H9 (cell line): ENCODE results near the gene KRT35. TPM values are rescaled to one million over a fixed set of nuclear protein-coding genes. Genes with fewer than 3 reads are reported as not detected.

Experiments used
- DNase-seq: peaks from one replicate; pipeline ENCODE4 v3.0.0-alpha.2; 2017
- H2AFZ ChIP-seq: one replicate; pipeline ENCODE4 v1.6.1; 2013; ENCODE audit warnings: mild to moderate bottlenecking, low read length, control low read depth, moderate library complexity
- H2AK5ac ChIP-seq: 2 replicates; pipeline ENCODE4 v1.6.1; 2013; ENCODE audit warnings: low read length, control low read depth, mixed read lengths; ENCODE audit not compliant: insufficient read length
- H2BK120ac ChIP-seq: one replicate; pipeline ENCODE4 v1.6.1; 2013; ENCODE audit warnings: low read depth, mild to moderate bottlenecking, low read length, control low read depth, inconsistent platforms; ENCODE audit not compliant: poor library complexity, severe bottlenecking
- H2BK12ac ChIP-seq: 2 replicates; pipeline ENCODE4 v1.6.1; 2013; ENCODE audit warnings: low read length, control low read depth, mixed read lengths, low read depth; ENCODE audit not compliant: insufficient read length
- H2BK15ac ChIP-seq: 2 replicates; pipeline ENCODE4 v1.6.1; 2013; ENCODE audit warnings: low read depth, low read length, control low read depth
- H2BK20ac ChIP-seq: one replicate; pipeline ENCODE4 v1.6.1; 2013; ENCODE audit warnings: low read depth, mild to moderate bottlenecking, low read length, control low read depth, inconsistent platforms; ENCODE audit not compliant: poor library complexity, severe bottlenecking
- H2BK5ac ChIP-seq: 2 replicates; pipeline ENCODE4 v1.6.1; 2013; ENCODE audit warnings: low read length, control low read depth, mixed read lengths; ENCODE audit not compliant: insufficient read length
- H3K14ac ChIP-seq: 2 replicates; pipeline ENCODE4 v1.6.1; 2013; ENCODE audit warnings: low read length, control low read depth; ENCODE audit not compliant: insufficient read depth
- H3K18ac ChIP-seq: 2 replicates; pipeline ENCODE4 v1.6.1; 2013; ENCODE audit warnings: low read depth, mild to moderate bottlenecking, mixed read lengths, low read length, control low read depth; ENCODE audit not compliant: insufficient read length
- H3K23ac ChIP-seq: 2 replicates; pipeline ENCODE4 v1.6.1; 2013; ENCODE audit warnings: low read length, control low read depth, mixed read lengths, low read depth; ENCODE audit not compliant: insufficient read length
- H3K23me2 ChIP-seq: 2 replicates; pipeline ENCODE4 v1.6.1; 2013; ENCODE audit warnings: low read depth, mild to moderate bottlenecking, mixed read lengths, low read length, control low read depth; ENCODE audit not compliant: insufficient read length, poor library complexity, severe bottlenecking
- H3K27ac ChIP-seq: 2 replicates; pipeline ENCODE4 v1.5.1; 2013; ENCODE audit warnings: low read length, control low read depth, mixed read lengths, low read depth; ENCODE audit not compliant: insufficient read length
- H3K27me3 ChIP-seq: 2 replicates; pipeline ENCODE4 v1.6.1; 2013; ENCODE audit warnings: low read length, control low read depth, inconsistent platforms; ENCODE audit not compliant: insufficient read depth
- H3K4ac ChIP-seq: 2 replicates; pipeline ENCODE4 v1.6.1; 2013; ENCODE audit warnings: low read depth, mild to moderate bottlenecking, control low read depth, inconsistent platforms, low read length, moderate library complexity
- H3K4me1 ChIP-seq: 2 replicates; pipeline ENCODE4 v1.6.1; 2013; ENCODE audit warnings: low read length, control low read depth, inconsistent platforms; ENCODE audit not compliant: insufficient read depth
- H3K4me2 ChIP-seq: 2 replicates; pipeline ENCODE4 v1.6.1; 2013; ENCODE audit warnings: low read length, control low read depth, mixed read lengths; ENCODE audit not compliant: insufficient read length, insufficient read depth
- H3K56ac ChIP-seq: 2 replicates; pipeline ENCODE4 v1.6.1; 2013; ENCODE audit warnings: low read depth, mild to moderate bottlenecking, mixed read lengths, low read length, control low read depth; ENCODE audit not compliant: insufficient read length
- H3K79me1 ChIP-seq: 2 replicates; pipeline ENCODE4 v1.6.1; 2013; ENCODE audit warnings: low read depth, mild to moderate bottlenecking, moderate library complexity, low read length, control low read depth, inconsistent platforms; ENCODE audit not compliant: insufficient read depth, poor library complexity, severe bottlenecking
- H3K79me2 ChIP-seq: 2 replicates; pipeline ENCODE4 v1.6.1; 2013; ENCODE audit warnings: low read length, control low read depth, inconsistent platforms; ENCODE audit not compliant: insufficient read depth
- H3K9ac ChIP-seq: 2 replicates; pipeline ENCODE4 v1.6.1; 2013; ENCODE audit warnings: low read length, control low read depth, mixed read lengths; ENCODE audit not compliant: insufficient read length; ENCODE audit errors: extremely low read depth
- H3K9me3 ChIP-seq: one replicate; pipeline ENCODE4 v1.6.1; 2013; ENCODE audit warnings: low read depth, low read length, inconsistent platforms; ENCODE audit not compliant: control insufficient read depth
- H3T11ph ChIP-seq: one replicate; pipeline ENCODE4 v1.6.1; 2013; ENCODE audit warnings: mild to moderate bottlenecking, low read length, control low read depth, inconsistent platforms
- H4K20me1 ChIP-seq: one replicate; pipeline ENCODE4 v1.6.1; 2013; ENCODE audit not compliant: control insufficient read depth, insufficient read length, insufficient read depth
- H4K5ac ChIP-seq: 2 replicates; pipeline ENCODE4 v1.6.1; 2013; ENCODE audit warnings: low read depth, mild to moderate bottlenecking, mixed read lengths, low read length, control low read depth; ENCODE audit not compliant: insufficient read length
- H4K8ac ChIP-seq: replicated peaks from 2 replicates; pipeline ENCODE4 v1.6.1; 2013; ENCODE audit warnings: low read length, control low read depth, mixed read lengths, low read depth; ENCODE audit not compliant: insufficient read length
- H4K91ac ChIP-seq: 2 replicates; pipeline ENCODE4 v1.6.1; 2013; ENCODE audit warnings: low read depth, mild to moderate bottlenecking, moderate library complexity, mixed read lengths, low read length, control low read depth; ENCODE audit not compliant: insufficient read length
- H3K27ac Mint-ChIP-seq, 3 experiments: 2 replicates in 2 of 3; 3 replicates in 1 of 3; pipeline ENCODE4 v1.8.0; 2020 to 2021; ENCODE audit warnings: mixed read lengths in 3 of 3, mild to moderate bottlenecking in 1 of 3, moderate library complexity in 1 of 3
- H3K27me3 Mint-ChIP-seq: 2 replicates; pipeline ENCODE4 v1.8.0; 2021; ENCODE audit warnings: low read depth, mild to moderate bottlenecking, moderate library complexity, mixed read lengths
- H3K36me3 Mint-ChIP-seq, 3 experiments: 2 replicates in 2 of 3; 3 replicates in 1 of 3; pipeline ENCODE4 v1.8.0; 2020 to 2021; ENCODE audit warnings: low read depth in 3 of 3, mixed read lengths in 3 of 3; ENCODE audit not compliant: insufficient read depth in 1 of 3
- H3K4me1 Mint-ChIP-seq, 2 experiments: 2 replicates each; pipeline ENCODE4 v1.8.0; 2020; ENCODE audit warnings: mixed read lengths in 2 of 2
- H3K4me3 Mint-ChIP-seq, 2 experiments: 2 replicates in 1 of 2; 3 replicates in 1 of 2; pipeline ENCODE4 v1.8.0; 2020 to 2021; ENCODE audit warnings: mild to moderate bottlenecking in 2 of 2, mixed read lengths in 2 of 2, moderate library complexity in 1 of 2
- H3K9me3 Mint-ChIP-seq, 2 experiments: 2 replicates in 1 of 2; 3 replicates in 1 of 2; pipeline ENCODE4 v1.8.0; 2020; ENCODE audit warnings: mild to moderate bottlenecking in 2 of 2, mixed read lengths in 2 of 2, moderate library complexity in 1 of 2
- WGBS: extraction: QIAGEN DNeasy Blood & Tissue Kit; methylation state at CpG from one replicate; pipeline ENCODE4 v1.1.7; 2013; ENCODE audit warnings: missing lambda C conversion rate, low lambda C conversion rate, mixed read lengths; ENCODE audit not compliant: insufficient read length; ENCODE audit errors: extremely low coverage; 5-methylcytosine and 5-hydroxymethylcytosine counted together
- long read RNA-seq: library from polyadenylated mRNA; unstranded; transcript quantifications from one replicate; pipeline ENCODE4 v2.0.0, GENCODE V29; 2020
- total RNA-seq: library from RNA; stranded (reverse); gene quantifications from 2 replicates; pipeline ENCODE4 v1.2.1, GENCODE V29; 2021
- TF ChIP-seq, protein P1 (sequence below): fragments of 200-600 bp; sonication (generic); conservative IDR thresholded peaks from 3 replicates; pipeline ENCODE4 v1.8.0; 2021; ENCODE audit warnings: antibody characterized with exemption, mild to moderate bottlenecking

KRT35 gene
- total RNA-seq: not detected in 2 replicates
- long read RNA-seq: 0 reads

DNA sequence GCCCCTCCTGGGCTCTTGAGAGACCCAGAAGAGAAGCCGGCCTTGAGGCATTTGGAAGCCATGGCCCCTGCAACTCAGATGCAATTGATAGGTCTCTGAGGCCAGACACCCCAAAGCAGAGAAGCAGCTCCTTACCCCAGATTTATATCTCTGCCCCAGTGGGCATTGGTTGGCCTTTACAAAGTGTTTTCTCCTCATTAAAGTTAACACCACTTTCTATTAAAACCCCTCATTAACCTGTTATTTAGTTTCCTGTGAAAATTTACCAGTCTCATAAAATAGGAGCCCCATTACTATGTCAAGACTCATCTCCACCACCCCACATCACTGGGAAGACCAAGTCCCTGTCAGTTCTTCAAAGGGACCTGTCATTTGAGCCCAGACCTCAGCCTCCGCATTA is at the start of gene KRT35:
KRT35 (minus strand) TSS at position 116 of the 400 bp plus-strand sequence; CDS start at position 62, 54 bp downstream.
- no peak within 1 kb of the TSS for H4K91ac ChIP-seq
- no peak within 1 kb of the TSS for H2AK5ac ChIP-seq
- WGBS: no CpG with 5 or more reads among the region's 2 CpGs
- H4K5ac ChIP-seq: no peak within 1 kb of the TSS
- H2BK20ac ChIP-seq: no peak within 1 kb of the TSS
- no peak within 1 kb of the TSS for H3K14ac ChIP-seq
- H2BK120ac ChIP-seq: no peak within 1 kb of the TSS
- DNase-seq: no peak
- no peak within 1 kb of the TSS for H3K27ac ChIP-seq
- no peaks in the 10 kb centered on the region for H3K9me3 ChIP-seq
- H4K8ac ChIP-seq: no peak within 1 kb of the TSS
- H3K27ac Mint-ChIP-seq: no peak within 1 kb of the TSS
- H2BK12ac ChIP-seq: no peak within 1 kb of the TSS
- no peak within 1 kb of the TSS for H3K9ac ChIP-seq
- H3K4me1 ChIP-seq: no peaks in the 10 kb centered on the region
- H3K79me1 ChIP-seq: no peaks in the 10 kb centered on the region
- peaks cover 8% of the 10 kb centered on the region for H3K27me3 Mint-ChIP-seq
- no peak within 1 kb of the TSS for H3K4me2 ChIP-seq
- no peaks in the 10 kb centered on the region for H3K23me2 ChIP-seq
- H3K4me3 Mint-ChIP-seq: no peak within 1 kb of the TSS
- H2BK15ac ChIP-seq: no peak within 1 kb of the TSS
- H3K23ac ChIP-seq: no peak within 1 kb of the TSS
- H3K4ac ChIP-seq: no peak within 1 kb of the TSS
- H3K18ac ChIP-seq: no peak within 1 kb of the TSS
- no peaks in the 10 kb centered on the region for H3K9me3 Mint-ChIP-seq
- no peak within 1 kb of the TSS for H2AFZ ChIP-seq
- no peak within 1 kb of the TSS for H2BK5ac ChIP-seq
- peaks cover 0 to 8% of the 10 kb centered on the region in 2 experiments; a peak in 3 of 4 replicates for H3K4me1 Mint-ChIP-seq
- H4K20me1 ChIP-seq: no peaks in the 10 kb centered on the region
- H3K79me2 ChIP-seq: no peaks in the 10 kb centered on the region
- TF ChIP-seq, protein P1, sequence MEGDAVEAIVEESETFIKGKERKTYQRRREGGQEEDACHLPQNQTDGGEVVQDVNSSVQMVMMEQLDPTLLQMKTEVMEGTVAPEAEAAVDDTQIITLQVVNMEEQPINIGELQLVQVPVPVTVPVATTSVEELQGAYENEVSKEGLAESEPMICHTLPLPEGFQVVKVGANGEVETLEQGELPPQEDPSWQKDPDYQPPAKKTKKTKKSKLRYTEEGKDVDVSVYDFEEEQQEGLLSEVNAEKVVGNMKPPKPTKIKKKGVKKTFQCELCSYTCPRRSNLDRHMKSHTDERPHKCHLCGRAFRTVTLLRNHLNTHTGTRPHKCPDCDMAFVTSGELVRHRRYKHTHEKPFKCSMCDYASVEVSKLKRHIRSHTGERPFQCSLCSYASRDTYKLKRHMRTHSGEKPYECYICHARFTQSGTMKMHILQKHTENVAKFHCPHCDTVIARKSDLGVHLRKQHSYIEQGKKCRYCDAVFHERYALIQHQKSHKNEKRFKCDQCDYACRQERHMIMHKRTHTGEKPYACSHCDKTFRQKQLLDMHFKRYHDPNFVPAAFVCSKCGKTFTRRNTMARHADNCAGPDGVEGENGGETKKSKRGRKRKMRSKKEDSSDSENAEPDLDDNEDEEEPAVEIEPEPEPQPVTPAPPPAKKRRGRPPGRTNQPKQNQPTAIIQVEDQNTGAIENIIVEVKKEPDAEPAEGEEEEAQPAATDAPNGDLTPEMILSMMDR: no peak
- no peak within 1 kb of the TSS for H3T11ph ChIP-seq
- no peaks in the 10 kb centered on the region for H3K27me3 ChIP-seq
- H3K56ac ChIP-seq: no peak within 1 kb of the TSS
- H3K36me3 Mint-ChIP-seq: no peaks in the 10 kb centered on the region
